Right renal pelvis (tissue), 4 donors: Measurements from ENCODE around the gene SIGLEC6. TPM values are rescaled to one million over a fixed set of nuclear protein-coding genes. Genes with fewer than 3 reads are reported as not detected.

Source experiments
- DNase-seq, 4 donors: peaks; one replicate each; pipeline ENCODE4 v3.0.0-alpha.2; 2013; ENCODE audit warnings: low read depth in 4 of 4, low spot score in 3 of 4, missing footprints in 1 of 4
- polyA plus RNA-seq, 4 donors: library from polyadenylated mRNA; unstranded; fragments of 120-200 nt; gene quantifications; one replicate each; pipeline ENCODE4 v1.2.1, GENCODE V29; 2013; ENCODE audit not compliant: insufficient read length in 4 of 4

Gene SIGLEC6
- polyA plus RNA-seq: under 1 TPM in 3 of 4 donors, not detected in 1; 0.12 to 0.25 (median 0.19) TPM

- no peak for DNase-seq
Observed at GRCh38 chr19:51531349-51532315, at the start of gene SIGLEC6. TSS of gene SIGLEC6 (minus strand) at chr19:51531670. CDS start at chr19:51531648, 22 bp downstream.

- DNase-seq: no peak
Observed at GRCh38 chr19:51576850-51577249, 45.4 kb upstream of the SIGLEC6 start.

GRCh38 chr19:51573331-51573730, 41.9 kb upstream of the SIGLEC6 start:
- no peak for DNase-seq

GRCh38 chr19:51572908-51573307, 41.4 kb upstream of the SIGLEC6 start:
- DNase-seq: no peak

- no peak for DNase-seq
Observed at GRCh38 chr19:51572410-51572809, 40.9 kb upstream of the SIGLEC6 start.

GRCh38 chr19:51571599-51571998, 40.1 kb upstream of the SIGLEC6 start:
- no peak for DNase-seq

GRCh38 chr19:51570962-51571575, 39.6 kb upstream of the SIGLEC6 start, which contains the start of gene ZNF175:
TSS of gene ZNF175 (plus strand) at chr19:51571283. CDS start at chr19:51573330, 2,047 bp downstream.
- DNase-seq: peak; percentile 94 to 98 (median 97)

GRCh38 chr19:51568456-51568855, 37.0 kb upstream of the SIGLEC6 start:
- no peak for DNase-seq

GRCh38 chr19:51567583-51567982, 36.1 kb upstream of the SIGLEC6 start:
- DNase-seq: no peak

- no peak for DNase-seq
Observed at GRCh38 chr19:51566489-51567100, 35.1 kb upstream of the SIGLEC6 start.

GRCh38 chr19:51565583-51565982, 34.1 kb upstream of the SIGLEC6 start:
- no peak for DNase-seq

- DNase-seq: no peak
Observed at GRCh38 chr19:51564791-51565190, 33.3 kb upstream of the SIGLEC6 start.

- no peak for DNase-seq
Observed at GRCh38 chr19:51560339-51560738, 28.9 kb upstream of the SIGLEC6 start.

- no peak for DNase-seq
Observed at GRCh38 chr19:51559240-51559639, 27.8 kb upstream of the SIGLEC6 start.

- DNase-seq: peak; percentile 69 to 74 (median 74)
Observed at GRCh38 chr19:51552996-51553725, 21.7 kb upstream of the SIGLEC6 start.

- no peak for DNase-seq
Observed at GRCh38 chr19:51552608-51552995, 21.1 kb upstream of the SIGLEC6 start.

GRCh38 chr19:51551673-51552432, 20.4 kb upstream of the SIGLEC6 start:
- no peak for DNase-seq

GRCh38 chr19:51550848-51551672, 19.6 kb upstream of the SIGLEC6 start:
- DNase-seq: no peak
